MM.1S (cell line): Measurements from ENCODE around the gene ZNF628.

ENCODE experiments used
- CTCF ChIP-seq: fragments of 300-600 bp; sonication (generic); IDR thresholded peaks from 2 replicates; pipeline ENCODE4 v1.5.1; 2016; ENCODE audit warnings: antibody characterized with exemption, low read length, mixed read lengths
- EZH2 ChIP-seq: fragments of 300-600 bp; sonication (generic); optimal IDR thresholded peaks from 2 replicates; pipeline ENCODE3; 2017; ENCODE audit warnings: low read depth, mild to moderate bottlenecking, antibody characterized with exemption, low read length, mixed read lengths
- EZH2phosphoT487 ChIP-seq: fragments of 300-600 bp; sonication (generic); IDR thresholded peaks from 2 replicates; pipeline ENCODE4 v1.6.1; 2018; ENCODE audit warnings: antibody characterized with exemption, low read length

- TF ChIP-seq CTCF: no peak
- TF ChIP-seq EZH2: no peak
- TF ChIP-seq EZH2phosphoT487: no peak
Measured at GRCh38 chr19:55447421-55448174, 28.8 kb upstream of the ZNF628 start.
